Left ventricle myocardium inferior (tissue), 1 donor: ENCODE measurements around the gene MTA3. TPM values are rescaled to one million over a fixed set of nuclear protein-coding genes. Genes with fewer than 3 reads are reported as not detected.
"Not testable (repeated sequence)": the region's sequence is repeated elsewhere in the genome, so short reads cannot be mapped to it uniquely, and the experiment has no call there.

Experiments used
- DNase-seq: peaks from one replicate; pipeline ENCODE4 v3.0.0-alpha.2; 2020
- H3K27ac ChIP-seq: fragments of 200-600 bp; replicated peaks from 2 replicates; pipeline ENCODE4 v1.8.0; 2021
- H3K27me3 ChIP-seq: fragments of 200-600 bp; 2 replicates; pipeline ENCODE4 v1.8.0; 2021; ENCODE audit warnings: low read depth
- H3K36me3 ChIP-seq: fragments of 200-600 bp; 2 replicates; pipeline ENCODE4 v1.8.0; 2021
- H3K4me1 ChIP-seq: fragments of 200-600 bp; 2 replicates; pipeline ENCODE4 v1.8.0; 2021
- H3K4me3 ChIP-seq: fragments of 200-600 bp; 2 replicates; pipeline ENCODE4 v1.8.0; 2021; ENCODE audit warnings: mild to moderate bottlenecking, moderate library complexity
- H3K9me3 ChIP-seq: fragments of 200-600 bp; replicated peaks from 2 replicates; pipeline ENCODE4 v1.8.0; 2021
- intact Hi-C: fragments of 100-400 bp; cut with micrococcal nuclease; formaldehyde crosslinking; loops from one replicate; pipeline ENCODE4 v1.11.0; 2022
- total RNA-seq: library from RNA; stranded (reverse); fragmentation: NEBNext Ultra II Directional; extraction: Animal tissue kit (Norgen Biotek cat#: 25700); gene quantifications from one replicate; pipeline ENCODE4 v1.2.1, GENCODE V29; 2021
- TF ChIP-seq, protein P1 (sequence below): fragments of 200-600 bp; IDR thresholded peaks from 2 replicates; pipeline ENCODE4 v1.8.0; 2021; ENCODE audit warnings: antibody characterized with exemption, mild to moderate bottlenecking, borderline replicate concordance
- donor health status: DM: no; HTN: yes; CAD: no; lungs with severe emphysema.

The MTA3 gene
- total RNA-seq, 1 donor from 2014 or later, result 18.1 TPM

GRCh38 chr2:42601076-42601475 lies 32.6 kb downstream of the MTA3 start:
- Histone ChIP-seq H3K9me3 (no peaks in the 10 kb centered on the region), H3K4me1 (peaks cover 5% of the 10 kb centered on the region), H3K36me3 (no peaks in the 10 kb centered on the region), H3K27me3 (no peaks in the 10 kb centered on the region), H3K4me3 (no peak overlapping the region), H3K27ac (no peak overlapping the region)
- no peak for DNase-seq
- intact Hi-C loops, result no loop called here
- TF ChIP-seq, protein P1, sequence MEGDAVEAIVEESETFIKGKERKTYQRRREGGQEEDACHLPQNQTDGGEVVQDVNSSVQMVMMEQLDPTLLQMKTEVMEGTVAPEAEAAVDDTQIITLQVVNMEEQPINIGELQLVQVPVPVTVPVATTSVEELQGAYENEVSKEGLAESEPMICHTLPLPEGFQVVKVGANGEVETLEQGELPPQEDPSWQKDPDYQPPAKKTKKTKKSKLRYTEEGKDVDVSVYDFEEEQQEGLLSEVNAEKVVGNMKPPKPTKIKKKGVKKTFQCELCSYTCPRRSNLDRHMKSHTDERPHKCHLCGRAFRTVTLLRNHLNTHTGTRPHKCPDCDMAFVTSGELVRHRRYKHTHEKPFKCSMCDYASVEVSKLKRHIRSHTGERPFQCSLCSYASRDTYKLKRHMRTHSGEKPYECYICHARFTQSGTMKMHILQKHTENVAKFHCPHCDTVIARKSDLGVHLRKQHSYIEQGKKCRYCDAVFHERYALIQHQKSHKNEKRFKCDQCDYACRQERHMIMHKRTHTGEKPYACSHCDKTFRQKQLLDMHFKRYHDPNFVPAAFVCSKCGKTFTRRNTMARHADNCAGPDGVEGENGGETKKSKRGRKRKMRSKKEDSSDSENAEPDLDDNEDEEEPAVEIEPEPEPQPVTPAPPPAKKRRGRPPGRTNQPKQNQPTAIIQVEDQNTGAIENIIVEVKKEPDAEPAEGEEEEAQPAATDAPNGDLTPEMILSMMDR, result no peak

DNA sequence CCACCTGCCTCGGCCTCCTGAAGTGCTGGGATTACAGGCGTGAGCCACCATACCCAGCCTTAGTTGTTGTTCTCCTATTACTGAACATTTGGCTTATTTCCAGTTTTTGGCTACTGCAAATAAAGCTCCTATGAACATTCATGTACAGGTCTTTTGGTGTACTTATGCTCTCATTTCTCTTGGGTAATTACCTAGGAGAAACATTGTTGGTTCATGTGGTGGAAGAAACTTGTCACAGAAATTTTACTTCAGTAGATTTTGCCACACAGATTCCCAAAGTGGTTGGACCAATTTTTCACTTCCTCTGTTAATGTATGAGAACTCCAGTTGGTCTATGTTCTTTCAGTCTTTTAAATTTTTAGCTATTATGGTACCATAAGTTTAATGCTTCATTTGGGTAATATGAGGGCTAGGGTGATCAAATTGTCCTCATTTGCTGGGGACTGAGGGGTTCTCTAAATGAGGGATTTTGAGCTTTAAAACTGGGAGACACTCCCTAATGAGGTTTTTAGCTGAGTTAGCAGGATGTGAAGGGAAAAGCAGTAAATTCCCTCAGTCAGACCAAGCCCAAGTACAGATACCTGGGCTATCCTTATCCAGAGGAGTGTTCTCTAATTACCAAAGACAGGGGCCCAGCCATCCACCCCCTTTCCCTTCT lies 33.9 kb downstream of the MTA3 start:
- intact Hi-C loops, result no loop called here
- DNase-seq, result no peak
- TF ChIP-seq, protein P1, result no peak

GRCh38 chr2:42602876-42603219 lies 34.4 kb downstream of the MTA3 start:
- intact Hi-C loops, result no loop called here
- Histone ChIP-seq H3K36me3 (no peaks in the 10 kb centered on the region), H3K4me3 (no peak overlapping the region), H3K27ac (no peak overlapping the region), H3K27me3 (no peaks in the 10 kb centered on the region), H3K9me3 (no peaks in the 10 kb centered on the region), H3K4me1 (no peaks in the 10 kb centered on the region)
- no peak for DNase-seq
- TF ChIP-seq, protein P1, result no peak

More for the DNA sequence above, 33.9 kb downstream of the MTA3 start:
- Histone ChIP-seq H3K4me1 (no peaks in the 10 kb centered on the region), H3K27me3 (no peaks in the 10 kb centered on the region), H3K36me3 (no peaks in the 10 kb centered on the region), H3K9me3 (no peaks in the 10 kb centered on the region), H3K4me3 (no peak overlapping the region), H3K27ac (no peak overlapping the region)

GRCh38 chr2:42604341-42604867 lies 36.0 kb downstream of the MTA3 start:
- DNase-seq, H3K4me3 ChIP-seq, H3K4me1 ChIP-seq, H3K36me3 ChIP-seq, H3K27me3 ChIP-seq, intact Hi-C loops, H3K27ac ChIP-seq, H3K9me3 ChIP-seq: not testable (repeated sequence)

GRCh38 chr2:42606166-42606565 lies 37.7 kb downstream of the MTA3 start:
- H3K4me1 ChIP-seq, H3K27me3 ChIP-seq, H3K4me3 ChIP-seq, intact Hi-C loops, H3K9me3 ChIP-seq, DNase-seq, H3K27ac ChIP-seq: not testable (repeated sequence)
- H3K36me3 ChIP-seq, result peaks cover 20% of the 10 kb centered on the region

GRCh38 chr2:42607101-42607637 lies 38.7 kb downstream of the MTA3 start:
- Histone ChIP-seq H3K9me3 (no peaks in the 10 kb centered on the region), H3K36me3 (peaks cover 24% of the 10 kb centered on the region), H3K4me3 (no peak overlapping the region), H3K27me3 (no peaks in the 10 kb centered on the region), H3K4me1 (no peaks in the 10 kb centered on the region), H3K27ac (no peak overlapping the region)
- TF ChIP-seq, protein P1, result no peak
- no peak for DNase-seq
- intact Hi-C loops, result no loop called here
